ENCODE measurements around the gene CLIC5. TPM values are rescaled to one million over a fixed set of nuclear protein-coding genes. Genes with fewer than 3 reads are reported as not detected.

Gene CLIC5
- total RNA-seq, 1 experiment from 2014 or later = 0.05 TPM

DNA sequence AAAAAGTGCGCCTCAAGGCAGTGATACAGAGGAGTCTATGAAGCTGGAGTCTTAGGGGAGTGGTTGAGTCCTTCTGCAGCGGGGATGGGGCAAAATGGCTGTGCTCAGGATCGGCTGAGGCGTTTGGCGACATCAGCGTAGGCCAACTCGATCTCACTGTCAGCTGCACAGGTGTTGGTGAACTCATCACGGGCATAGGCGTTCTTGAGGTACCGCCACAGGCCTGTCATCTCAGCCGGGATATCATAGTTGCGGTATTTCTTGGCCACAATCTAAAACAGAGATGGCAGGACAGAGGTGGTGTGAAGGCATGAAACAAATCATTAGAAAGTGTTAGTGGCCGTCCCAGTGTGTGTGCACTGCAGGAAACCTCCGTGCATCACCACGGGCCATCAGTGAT lies 112.7 kb downstream of the CLIC5 start:
- Histone ChIP-seq H3K27ac (ENCODE audit: low read length) (no peak overlapping the region), H3K27me3 (ENCODE audit: control insufficient read depth, insufficient read depth, low read length) (no peaks in the 10 kb centered on the region; the same call in 1 of the 2 replicates), H3K9me3 (ENCODE audit: control insufficient read depth, insufficient read depth, low read depth, low read length) (no peaks in the 10 kb centered on the region), H3K36me3 (ENCODE audit: control insufficient read depth, insufficient read depth, low read length) (no peaks in the 10 kb centered on the region), H3K4me1 (ENCODE audit: control insufficient read depth, insufficient read depth, low read length) (no peaks in the 10 kb centered on the region), H3K4me3 (ENCODE audit: low read depth in 2 of 2, low read length in 2 of 2) (no peak overlapping the region)
- DNase-seq (ENCODE audit: low read depth, low spot score) (no peak), ATAC-seq (no peak)
- TF ChIP-seq SIN3A (IDR thresholded peaks at IDR 0.05; ENCODE audit: borderline replicate concordance, insufficient read depth, low read depth, low read length) = no peak
- TF ChIP-seq, protein P1, sequence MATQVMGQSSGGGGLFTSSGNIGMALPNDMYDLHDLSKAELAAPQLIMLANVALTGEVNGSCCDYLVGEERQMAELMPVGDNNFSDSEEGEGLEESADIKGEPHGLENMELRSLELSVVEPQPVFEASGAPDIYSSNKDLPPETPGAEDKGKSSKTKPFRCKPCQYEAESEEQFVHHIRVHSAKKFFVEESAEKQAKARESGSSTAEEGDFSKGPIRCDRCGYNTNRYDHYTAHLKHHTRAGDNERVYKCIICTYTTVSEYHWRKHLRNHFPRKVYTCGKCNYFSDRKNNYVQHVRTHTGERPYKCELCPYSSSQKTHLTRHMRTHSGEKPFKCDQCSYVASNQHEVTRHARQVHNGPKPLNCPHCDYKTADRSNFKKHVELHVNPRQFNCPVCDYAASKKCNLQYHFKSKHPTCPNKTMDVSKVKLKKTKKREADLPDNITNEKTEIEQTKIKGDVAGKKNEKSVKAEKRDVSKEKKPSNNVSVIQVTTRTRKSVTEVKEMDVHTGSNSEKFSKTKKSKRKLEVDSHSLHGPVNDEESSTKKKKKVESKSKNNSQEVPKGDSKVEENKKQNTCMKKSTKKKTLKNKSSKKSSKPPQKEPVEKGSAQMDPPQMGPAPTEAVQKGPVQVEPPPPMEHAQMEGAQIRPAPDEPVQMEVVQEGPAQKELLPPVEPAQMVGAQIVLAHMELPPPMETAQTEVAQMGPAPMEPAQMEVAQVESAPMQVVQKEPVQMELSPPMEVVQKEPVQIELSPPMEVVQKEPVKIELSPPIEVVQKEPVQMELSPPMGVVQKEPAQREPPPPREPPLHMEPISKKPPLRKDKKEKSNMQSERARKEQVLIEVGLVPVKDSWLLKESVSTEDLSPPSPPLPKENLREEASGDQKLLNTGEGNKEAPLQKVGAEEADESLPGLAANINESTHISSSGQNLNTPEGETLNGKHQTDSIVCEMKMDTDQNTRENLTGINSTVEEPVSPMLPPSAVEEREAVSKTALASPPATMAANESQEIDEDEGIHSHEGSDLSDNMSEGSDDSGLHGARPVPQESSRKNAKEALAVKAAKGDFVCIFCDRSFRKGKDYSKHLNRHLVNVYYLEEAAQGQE (IDR thresholded peaks at IDR 0.05; ENCODE audit: insufficient read depth in 1 of 2, low read depth in 2 of 2, low read length in 1 of 2) = no peak
- no peak for TF ChIP-seq TCF7L2 (IDR thresholded peaks at IDR 0.05; ENCODE audit: low read depth, low read length)
- no peak for TF ChIP-seq POLR2AphosphoS5 (IDR thresholded peaks at IDR 0.05; ENCODE audit: low read depth, low read length)
- TF ChIP-seq, protein P2, sequence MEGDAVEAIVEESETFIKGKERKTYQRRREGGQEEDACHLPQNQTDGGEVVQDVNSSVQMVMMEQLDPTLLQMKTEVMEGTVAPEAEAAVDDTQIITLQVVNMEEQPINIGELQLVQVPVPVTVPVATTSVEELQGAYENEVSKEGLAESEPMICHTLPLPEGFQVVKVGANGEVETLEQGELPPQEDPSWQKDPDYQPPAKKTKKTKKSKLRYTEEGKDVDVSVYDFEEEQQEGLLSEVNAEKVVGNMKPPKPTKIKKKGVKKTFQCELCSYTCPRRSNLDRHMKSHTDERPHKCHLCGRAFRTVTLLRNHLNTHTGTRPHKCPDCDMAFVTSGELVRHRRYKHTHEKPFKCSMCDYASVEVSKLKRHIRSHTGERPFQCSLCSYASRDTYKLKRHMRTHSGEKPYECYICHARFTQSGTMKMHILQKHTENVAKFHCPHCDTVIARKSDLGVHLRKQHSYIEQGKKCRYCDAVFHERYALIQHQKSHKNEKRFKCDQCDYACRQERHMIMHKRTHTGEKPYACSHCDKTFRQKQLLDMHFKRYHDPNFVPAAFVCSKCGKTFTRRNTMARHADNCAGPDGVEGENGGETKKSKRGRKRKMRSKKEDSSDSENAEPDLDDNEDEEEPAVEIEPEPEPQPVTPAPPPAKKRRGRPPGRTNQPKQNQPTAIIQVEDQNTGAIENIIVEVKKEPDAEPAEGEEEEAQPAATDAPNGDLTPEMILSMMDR (IDR thresholded peaks at IDR 0.05) = no peak
- in situ Hi-C loops (cut with HindIII; ENCODE audit: low pct_unique_long_range_greater_than_20kb, low sequenced_read_pairs) = no loop called here
- BruUV-seq (replicated peaks) = no TSS peak
- POLR2A ChIA-PET = no interaction called here
- intact Hi-C loops (cut with micrococcal nuclease; ENCODE audit: unreplicated experiment) = no loop called here
- CTCF ChIA-PET = no interaction called here

DNA sequence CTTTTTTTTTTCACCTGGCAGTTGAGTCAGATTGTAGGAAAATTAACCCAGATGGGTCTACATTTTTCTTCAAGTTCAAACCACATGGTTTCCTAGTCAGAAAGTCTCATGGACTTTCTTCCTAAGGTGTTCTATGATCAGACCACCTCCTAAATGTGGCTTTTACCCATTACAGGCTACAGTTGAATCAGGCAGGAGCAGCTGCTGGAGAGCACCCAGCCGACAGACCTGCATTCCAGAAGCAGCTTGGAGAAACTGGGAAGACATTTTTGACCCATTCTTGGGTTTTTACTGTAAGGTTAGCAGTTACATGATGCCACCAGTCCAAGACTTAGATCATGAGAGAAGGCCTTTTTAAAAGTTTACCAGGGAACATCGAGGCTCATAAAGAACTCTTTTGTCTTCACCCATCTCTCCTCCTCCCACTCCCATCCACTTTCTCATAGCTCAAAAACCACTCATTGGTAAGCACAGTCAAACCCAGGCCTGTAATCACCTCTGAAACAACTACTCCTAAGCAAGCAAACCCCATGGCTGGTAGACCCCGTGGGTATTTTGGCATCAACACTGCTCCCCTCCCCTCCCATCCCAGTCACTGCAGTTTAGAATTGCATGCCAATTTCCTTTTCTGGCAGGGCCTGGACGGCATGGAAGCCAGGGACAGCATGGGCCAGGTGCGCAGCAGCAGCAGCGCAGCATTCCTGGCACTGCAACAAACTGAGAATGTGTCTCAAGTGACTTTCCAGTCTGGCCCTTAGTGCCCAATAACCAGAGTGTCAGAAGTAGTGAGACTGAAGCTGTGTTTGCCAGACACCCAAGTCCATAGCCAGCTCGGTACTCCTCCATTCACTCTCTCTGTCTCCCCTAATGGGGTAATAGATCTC lies 113.7 kb downstream of the CLIC5 start:
- H3K4me3 ChIP-seq (ENCODE audit: low read depth in 2 of 2, low read length in 2 of 2) = no peak overlapping the region
- intact Hi-C loops (cut with micrococcal nuclease; ENCODE audit: unreplicated experiment) (no loop called here), in situ Hi-C loops (cut with HindIII; ENCODE audit: low pct_unique_long_range_greater_than_20kb, low sequenced_read_pairs) (no loop called here)
- TF ChIP-seq, protein P2 (IDR thresholded peaks at IDR 0.05) = no peak
- TF ChIP-seq TCF7L2 (IDR thresholded peaks at IDR 0.05; ENCODE audit: low read depth, low read length) = no peak
- TF ChIP-seq, protein P1 (IDR thresholded peaks at IDR 0.05; ENCODE audit: insufficient read depth in 1 of 2, low read depth in 2 of 2, low read length in 1 of 2) = no peak
- TF ChIP-seq POLR2AphosphoS5 (IDR thresholded peaks at IDR 0.05; ENCODE audit: low read depth, low read length) = no peak
- TF ChIP-seq SIN3A (IDR thresholded peaks at IDR 0.05; ENCODE audit: borderline replicate concordance, insufficient read depth, low read depth, low read length) = no peak
- H3K4me1 ChIP-seq (ENCODE audit: control insufficient read depth, insufficient read depth, low read length) = no peaks in the 10 kb centered on the region
- no peak overlapping the region for H3K27ac ChIP-seq (ENCODE audit: low read length)
- no peak for DNase-seq (ENCODE audit: low read depth, low spot score)
- H3K36me3 ChIP-seq (ENCODE audit: control insufficient read depth, insufficient read depth, low read length) = no peaks in the 10 kb centered on the region
- BruUV-seq (replicated peaks) = no TSS peak
- H3K9me3 ChIP-seq (ENCODE audit: control insufficient read depth, insufficient read depth, low read depth, low read length) = no peaks in the 10 kb centered on the region
- ATAC-seq = no peak
- ChIA-PET CTCF (no interaction called here), POLR2A (no interaction called here)
- no peaks in the 10 kb centered on the region; the same call in 1 of the 2 replicates for H3K27me3 ChIP-seq (ENCODE audit: control insufficient read depth, insufficient read depth, low read length)

Measured in Panc1 (cell line).